Ovary (tissue), 3 donors: ENCODE results near the gene GORASP2.

Experiments
- CTCF ChIP-seq, 3 donors: fragments of 450-650 bp in 2 of 3; fragments of 200-600 bp in 1 of 3; IDR thresholded peaks; one replicate each; pipeline versions ENCODE4 v1.5.1 to v1.8.0; 2016 to 2022; ENCODE audit warnings: antibody characterized with exemption in 3 of 3, mild to moderate bottlenecking in 1 of 3
- POLR2A ChIP-seq: fragments of 450-650 bp; IDR thresholded peaks from one replicate; pipeline ENCODE4 v1.6.1; 2017; ENCODE audit warnings: antibody characterized with exemption, mild to moderate bottlenecking, moderate library complexity
- donor health status: DM: no; HTN: no; CAD: no.

GRCh38 chr2:170895023-170895757, 33.9 kb upstream of the GORASP2 start:
- TF ChIP-seq CTCF (IDR thresholded peaks at IDR 0.05), result no peak
- TF ChIP-seq POLR2A, result no peak
